Testis (tissue), 3 donors: Measurements from ENCODE around the gene GABBR2. TPM values are rescaled to one million over a fixed set of nuclear protein-coding genes. Genes with fewer than 3 reads are reported as not detected.

Experiments
- DNase-seq: peaks from one replicate; pipeline ENCODE4 v3.0.0-alpha.2; 2019
- H3K27ac ChIP-seq, 2 donors: fragments of 200-600 bp; sonication (generic); one replicate each; pipeline ENCODE4 v1.5.1; 2019
- H3K27me3 ChIP-seq: fragments of 200-600 bp; sonication (generic); one replicate; pipeline ENCODE4 v1.5.1; 2019
- H3K36me3 ChIP-seq: fragments of 200-600 bp; sonication (generic); one replicate; pipeline ENCODE4 v1.5.1; 2017; ENCODE audit warnings: low read depth; ENCODE audit errors: missing control alignments
- H3K4me1 ChIP-seq: fragments of 200-600 bp; sonication (generic); one replicate; pipeline ENCODE4 v1.5.1; 2019
- H3K4me3 ChIP-seq, 2 donors: fragments of 200-600 bp; sonication (generic); one replicate each; pipeline ENCODE4 v1.5.1; 2017 to 2019
- H3K9me3 ChIP-seq: fragments of 200-600 bp; sonication (generic); one replicate; pipeline ENCODE4 v1.5.1; 2017
- POLR2A ChIP-seq: fragments of 450-650 bp; IDR thresholded peaks from one replicate; pipeline ENCODE4 v1.6.1; 2017; ENCODE audit warnings: antibody characterized with exemption, mild to moderate bottlenecking, moderate library complexity
- WGBS, 2 donors: methylation state at CpG; one replicate each; pipeline ENCODE4 v1.1.5; 2018; 5-methylcytosine and 5-hydroxymethylcytosine counted together
- intact Hi-C: fragments of 100-400 bp; cut with DNase I; formaldehyde crosslinking; loops from one replicate; pipeline ENCODE4 v1.15.1; 2023; ENCODE audit warnings: low total_unique reads
- polyA plus RNA-seq: library from polyadenylated mRNA; stranded (reverse); fragments of 350-450 nt; fragmentation: Illumina TruSeq; extraction: RNeasy Lipid Tissue Mini Kit (QIAGEN cat#74804); gene quantifications from one replicate; pipeline ENCODE4 v1.2.3, GENCODE V29; 2014; ENCODE audit warnings: low read depth, low replicate concordance; ENCODE audit not compliant: insufficient read depth
- total RNA-seq, 2 donors: library from RNA; depleted of rRNA; stranded (reverse); fragments of >200 nt; gene quantifications; one replicate each; pipeline ENCODE4 v1.2.3, GENCODE V29; 2016
- TF ChIP-seq, protein P1 (sequence below), 3 experiments: fragments of 450-650 bp in 2 of 3; fragments of 200-600 bp in 1 of 3; sonication (generic) in 1 of 3; IDR thresholded peaks; one replicate each; pipeline ENCODE4 v1.5.1; 2016 to 2019; ENCODE audit warnings: antibody characterized with exemption in 3 of 3, mild to moderate bottlenecking in 2 of 3, moderate library complexity in 1 of 3

The GABBR2 gene
- total and polyA plus RNA-seq, 3 donors from 2014 or later: 3.0 to 8.1 (median 6.9) TPM

DNA sequence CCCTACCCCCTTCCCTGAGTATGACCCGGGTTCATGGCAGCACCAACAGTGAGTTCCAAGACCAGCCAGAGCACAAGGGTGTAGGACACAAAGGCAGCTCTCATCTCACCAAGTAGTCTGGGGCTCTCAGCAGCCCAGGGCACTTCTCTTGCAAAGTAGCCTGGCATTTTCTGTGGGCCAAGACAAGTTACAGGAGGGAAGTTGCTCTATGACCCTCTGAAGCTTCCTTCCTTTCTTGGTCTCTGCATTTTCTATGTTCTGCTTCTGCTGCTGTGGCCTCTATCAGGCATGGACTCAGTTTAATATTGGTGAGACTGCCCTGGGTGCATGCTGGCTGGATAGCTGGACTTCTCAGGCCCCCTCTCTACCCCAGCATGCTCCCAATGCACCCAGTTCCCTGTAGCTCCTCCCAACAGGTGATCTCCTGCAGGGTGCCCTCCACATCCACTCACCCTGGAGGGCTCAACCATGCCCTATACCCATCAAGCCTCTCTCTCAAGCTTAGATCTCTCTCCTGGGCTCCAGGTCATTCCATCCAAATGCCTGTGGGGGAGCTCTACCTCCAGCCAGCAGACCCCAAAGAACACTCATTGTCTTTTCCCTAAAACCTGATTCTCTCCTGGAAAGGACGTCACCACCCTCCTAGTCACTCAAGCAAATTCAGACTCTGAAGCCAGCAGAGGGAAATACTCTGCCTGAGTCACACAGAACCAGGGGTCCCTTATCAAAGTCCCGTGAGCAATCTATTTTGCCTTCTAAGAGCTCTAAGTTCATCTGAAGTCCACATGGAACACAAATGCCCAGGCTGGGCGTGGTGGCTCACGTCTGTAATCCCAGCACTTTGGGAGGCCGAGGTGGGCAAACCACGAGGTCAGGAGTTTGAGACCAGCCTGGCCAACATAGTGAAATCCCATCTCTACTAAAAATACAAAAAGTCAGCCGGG, 467.1 kb downstream of the GABBR2 start:
- WGBS, 2 donors: 81 to 96% methylated on average over 8 of the region's 8 CpGs
- no peak overlapping the region for H3K27ac ChIP-seq
- H3K27me3 ChIP-seq: no peaks in the 10 kb centered on the region
- H3K4me1 ChIP-seq: no peaks in the 10 kb centered on the region
- TF ChIP-seq, protein P1, sequence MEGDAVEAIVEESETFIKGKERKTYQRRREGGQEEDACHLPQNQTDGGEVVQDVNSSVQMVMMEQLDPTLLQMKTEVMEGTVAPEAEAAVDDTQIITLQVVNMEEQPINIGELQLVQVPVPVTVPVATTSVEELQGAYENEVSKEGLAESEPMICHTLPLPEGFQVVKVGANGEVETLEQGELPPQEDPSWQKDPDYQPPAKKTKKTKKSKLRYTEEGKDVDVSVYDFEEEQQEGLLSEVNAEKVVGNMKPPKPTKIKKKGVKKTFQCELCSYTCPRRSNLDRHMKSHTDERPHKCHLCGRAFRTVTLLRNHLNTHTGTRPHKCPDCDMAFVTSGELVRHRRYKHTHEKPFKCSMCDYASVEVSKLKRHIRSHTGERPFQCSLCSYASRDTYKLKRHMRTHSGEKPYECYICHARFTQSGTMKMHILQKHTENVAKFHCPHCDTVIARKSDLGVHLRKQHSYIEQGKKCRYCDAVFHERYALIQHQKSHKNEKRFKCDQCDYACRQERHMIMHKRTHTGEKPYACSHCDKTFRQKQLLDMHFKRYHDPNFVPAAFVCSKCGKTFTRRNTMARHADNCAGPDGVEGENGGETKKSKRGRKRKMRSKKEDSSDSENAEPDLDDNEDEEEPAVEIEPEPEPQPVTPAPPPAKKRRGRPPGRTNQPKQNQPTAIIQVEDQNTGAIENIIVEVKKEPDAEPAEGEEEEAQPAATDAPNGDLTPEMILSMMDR (IDR thresholded peaks at IDR 0.05): no peak
- TF ChIP-seq POLR2A: no peak
- intact Hi-C loops: no loop called here
- H3K36me3 ChIP-seq: no peaks in the 10 kb centered on the region
- no peaks in the 10 kb centered on the region for H3K9me3 ChIP-seq
- no peak overlapping the region for H3K4me3 ChIP-seq
- no peak for DNase-seq

DNA sequence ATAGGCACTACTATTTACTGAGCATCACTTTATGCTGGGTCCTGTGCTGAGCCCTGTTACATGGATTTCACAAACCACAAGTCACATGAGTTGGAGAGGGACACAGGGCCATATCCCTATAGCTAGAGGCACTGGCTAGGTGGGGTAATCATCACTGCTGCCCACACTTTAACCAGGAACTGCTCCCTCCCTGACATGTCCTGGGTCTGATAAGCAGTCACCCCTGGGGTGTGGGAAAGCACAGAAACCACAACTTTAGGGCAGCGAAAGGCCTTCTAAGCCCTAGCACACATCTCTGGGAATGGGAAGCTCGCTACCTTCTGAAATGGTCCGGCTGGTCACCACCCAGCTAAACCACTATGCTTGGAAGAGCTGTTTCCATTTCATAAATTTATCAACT, 468.3 kb downstream of the GABBR2 start:
- Histone ChIP-seq H3K27ac (no peak overlapping the region), H3K27me3 (no peaks in the 10 kb centered on the region), H3K9me3 (no peaks in the 10 kb centered on the region), H3K36me3 (no peaks in the 10 kb centered on the region), H3K4me3 (no peak overlapping the region), H3K4me1 (no peaks in the 10 kb centered on the region)
- intact Hi-C loops: no loop called here
- WGBS, 2 donors: 95% methylated on average over 3 of the region's 3 CpGs; no CpG with 5 or more reads in 1 of the 2 donors
- TF ChIP-seq POLR2A: no peak
- TF ChIP-seq, protein P1 (IDR thresholded peaks at IDR 0.05): no peak
- DNase-seq: no peak

Other genes with a start within 250 kb of the GABBR2 start
- gene ANKS6, start 87.6 kb upstream of the GABBR2 start, total RNA-seq: 10 to 100 TPM; 24.2 to 33.6 TPM
- 12.8 TPM for gene ANKS6, start 87.6 kb upstream of the GABBR2 start, polyA plus RNA-seq
- 1 to 10 TPM; 6.9 to 8.0 TPM for gene GALNT12, start 98.7 kb upstream of the GABBR2 start, total RNA-seq
- 7.5 TPM for gene GALNT12, start 98.7 kb upstream of the GABBR2 start, polyA plus RNA-seq
- 10 to 100 TPM; 37.2 to 55.5 TPM for gene COL15A1, start 235.0 kb upstream of the GABBR2 start, total RNA-seq
- 49.4 TPM for gene COL15A1, start 235.0 kb upstream of the GABBR2 start, polyA plus RNA-seq